ENCODE measurements around the gene KCNS3. TPM values are rescaled to one million over a fixed set of nuclear protein-coding genes. Genes with fewer than 3 reads are reported as not detected.

Gene KCNS3
- total RNA-seq, 1 experiment from 2014 or later = 1.7 TPM

DNA sequence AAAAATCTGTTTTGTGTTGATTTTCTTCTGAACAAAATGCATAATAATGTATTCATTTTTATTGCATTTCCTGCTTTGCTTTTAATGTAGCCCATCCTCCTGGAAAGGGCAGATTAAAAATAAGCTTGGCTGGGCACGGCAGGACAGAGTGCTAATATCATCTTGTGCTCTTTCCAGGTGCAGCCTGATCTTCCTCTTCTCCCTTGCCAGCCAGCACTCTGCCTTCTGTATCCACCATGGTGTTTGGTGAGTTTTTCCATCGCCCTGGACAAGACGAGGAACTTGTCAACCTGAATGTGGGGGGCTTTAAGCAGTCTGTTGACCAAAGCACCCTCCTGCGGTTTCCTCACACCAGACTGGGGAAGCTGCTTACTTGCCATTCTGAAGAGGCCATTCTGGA, 52.3 kb downstream of the KCNS3 start:
- Histone ChIP-seq H3K36me3 (ENCODE audit: control insufficient read depth, insufficient read depth, low read length) (no peaks in the 10 kb centered on the region), H3K4me1 (ENCODE audit: control insufficient read depth, insufficient read depth, low read length) (no peaks in the 10 kb centered on the region), H3K9me3 (ENCODE audit: control insufficient read depth, insufficient read depth, low read depth, low read length) (no peaks in the 10 kb centered on the region), H3K27me3 (ENCODE audit: control insufficient read depth, insufficient read depth, low read length) (no peaks in the 10 kb centered on the region), H3K27ac (ENCODE audit: low read length) (no peak overlapping the region), H3K4me3 (ENCODE audit: low read depth in 2 of 2, low read length in 2 of 2) (no peak overlapping the region)
- in situ Hi-C loops (cut with HindIII; ENCODE audit: low pct_unique_long_range_greater_than_20kb, low sequenced_read_pairs) = no loop called here
- CTCF ChIA-PET = no interaction called here
- DNase-seq (ENCODE audit: low read depth, low spot score) (no peak), ATAC-seq (no peak)
- intact Hi-C loops (cut with micrococcal nuclease; ENCODE audit: unreplicated experiment) = no loop called here
- TF ChIP-seq POLR2AphosphoS5 (IDR thresholded peaks at IDR 0.05; ENCODE audit: low read depth, low read length) = no peak
- no peak for TF ChIP-seq SIN3A (IDR thresholded peaks at IDR 0.05; ENCODE audit: borderline replicate concordance, insufficient read depth, low read depth, low read length)
- TF ChIP-seq, protein P1, sequence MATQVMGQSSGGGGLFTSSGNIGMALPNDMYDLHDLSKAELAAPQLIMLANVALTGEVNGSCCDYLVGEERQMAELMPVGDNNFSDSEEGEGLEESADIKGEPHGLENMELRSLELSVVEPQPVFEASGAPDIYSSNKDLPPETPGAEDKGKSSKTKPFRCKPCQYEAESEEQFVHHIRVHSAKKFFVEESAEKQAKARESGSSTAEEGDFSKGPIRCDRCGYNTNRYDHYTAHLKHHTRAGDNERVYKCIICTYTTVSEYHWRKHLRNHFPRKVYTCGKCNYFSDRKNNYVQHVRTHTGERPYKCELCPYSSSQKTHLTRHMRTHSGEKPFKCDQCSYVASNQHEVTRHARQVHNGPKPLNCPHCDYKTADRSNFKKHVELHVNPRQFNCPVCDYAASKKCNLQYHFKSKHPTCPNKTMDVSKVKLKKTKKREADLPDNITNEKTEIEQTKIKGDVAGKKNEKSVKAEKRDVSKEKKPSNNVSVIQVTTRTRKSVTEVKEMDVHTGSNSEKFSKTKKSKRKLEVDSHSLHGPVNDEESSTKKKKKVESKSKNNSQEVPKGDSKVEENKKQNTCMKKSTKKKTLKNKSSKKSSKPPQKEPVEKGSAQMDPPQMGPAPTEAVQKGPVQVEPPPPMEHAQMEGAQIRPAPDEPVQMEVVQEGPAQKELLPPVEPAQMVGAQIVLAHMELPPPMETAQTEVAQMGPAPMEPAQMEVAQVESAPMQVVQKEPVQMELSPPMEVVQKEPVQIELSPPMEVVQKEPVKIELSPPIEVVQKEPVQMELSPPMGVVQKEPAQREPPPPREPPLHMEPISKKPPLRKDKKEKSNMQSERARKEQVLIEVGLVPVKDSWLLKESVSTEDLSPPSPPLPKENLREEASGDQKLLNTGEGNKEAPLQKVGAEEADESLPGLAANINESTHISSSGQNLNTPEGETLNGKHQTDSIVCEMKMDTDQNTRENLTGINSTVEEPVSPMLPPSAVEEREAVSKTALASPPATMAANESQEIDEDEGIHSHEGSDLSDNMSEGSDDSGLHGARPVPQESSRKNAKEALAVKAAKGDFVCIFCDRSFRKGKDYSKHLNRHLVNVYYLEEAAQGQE (IDR thresholded peaks at IDR 0.05; ENCODE audit: insufficient read depth in 1 of 2, low read depth in 2 of 2, low read length in 1 of 2) = no peak
- POLR2A ChIA-PET = interaction anchor here (0.5 kb wide), 1 partner anchor 1594 kb away, joined by 3 read pairs; no protein-coding TSS in a partner anchor
- BruUV-seq (replicated peaks) = no TSS peak

DNA sequence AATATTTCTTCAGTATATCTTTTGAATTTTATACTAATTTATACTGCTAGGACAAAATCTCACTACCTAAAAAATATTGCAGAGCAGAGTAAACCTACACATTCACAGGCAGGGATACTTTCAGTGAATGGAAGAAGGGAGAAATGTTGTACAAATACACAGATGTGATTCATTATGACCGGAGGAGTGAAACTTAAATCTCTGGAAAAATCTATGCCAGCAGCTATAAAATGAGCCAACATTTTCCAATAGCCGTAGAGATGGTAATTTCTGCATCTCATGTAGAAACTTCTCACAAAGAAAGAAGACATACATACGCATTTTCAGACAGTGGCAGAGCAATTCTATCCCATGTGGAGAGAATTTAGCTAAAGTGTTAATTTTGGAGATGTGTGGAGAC, 54.8 kb downstream of the KCNS3 start:
- in situ Hi-C loops (cut with HindIII; ENCODE audit: low pct_unique_long_range_greater_than_20kb, low sequenced_read_pairs) (no loop called here), intact Hi-C loops (cut with micrococcal nuclease; ENCODE audit: unreplicated experiment) (no loop called here)
- Histone ChIP-seq H3K9me3 (ENCODE audit: control insufficient read depth, insufficient read depth, low read depth, low read length) (no peaks in the 10 kb centered on the region), H3K27me3 (ENCODE audit: control insufficient read depth, insufficient read depth, low read length) (no peaks in the 10 kb centered on the region), H3K4me1 (ENCODE audit: control insufficient read depth, insufficient read depth, low read length) (no peaks in the 10 kb centered on the region), H3K4me3 (ENCODE audit: low read depth in 2 of 2, low read length in 2 of 2) (no peak overlapping the region), H3K36me3 (ENCODE audit: control insufficient read depth, insufficient read depth, low read length) (no peaks in the 10 kb centered on the region), H3K27ac (ENCODE audit: low read length) (no peak overlapping the region)
- POLR2A ChIA-PET = no interaction called here
- DNase-seq (ENCODE audit: low read depth, low spot score) (no peak), ATAC-seq (no peak)
- TF ChIP-seq POLR2AphosphoS5 (IDR thresholded peaks at IDR 0.05; ENCODE audit: low read depth, low read length) (no peak), SIN3A (IDR thresholded peaks at IDR 0.05; ENCODE audit: borderline replicate concordance, insufficient read depth, low read depth, low read length) (no peak), TCF7L2 (IDR thresholded peaks at IDR 0.05; ENCODE audit: low read depth, low read length) (no peak)
- TF ChIP-seq, protein P2, sequence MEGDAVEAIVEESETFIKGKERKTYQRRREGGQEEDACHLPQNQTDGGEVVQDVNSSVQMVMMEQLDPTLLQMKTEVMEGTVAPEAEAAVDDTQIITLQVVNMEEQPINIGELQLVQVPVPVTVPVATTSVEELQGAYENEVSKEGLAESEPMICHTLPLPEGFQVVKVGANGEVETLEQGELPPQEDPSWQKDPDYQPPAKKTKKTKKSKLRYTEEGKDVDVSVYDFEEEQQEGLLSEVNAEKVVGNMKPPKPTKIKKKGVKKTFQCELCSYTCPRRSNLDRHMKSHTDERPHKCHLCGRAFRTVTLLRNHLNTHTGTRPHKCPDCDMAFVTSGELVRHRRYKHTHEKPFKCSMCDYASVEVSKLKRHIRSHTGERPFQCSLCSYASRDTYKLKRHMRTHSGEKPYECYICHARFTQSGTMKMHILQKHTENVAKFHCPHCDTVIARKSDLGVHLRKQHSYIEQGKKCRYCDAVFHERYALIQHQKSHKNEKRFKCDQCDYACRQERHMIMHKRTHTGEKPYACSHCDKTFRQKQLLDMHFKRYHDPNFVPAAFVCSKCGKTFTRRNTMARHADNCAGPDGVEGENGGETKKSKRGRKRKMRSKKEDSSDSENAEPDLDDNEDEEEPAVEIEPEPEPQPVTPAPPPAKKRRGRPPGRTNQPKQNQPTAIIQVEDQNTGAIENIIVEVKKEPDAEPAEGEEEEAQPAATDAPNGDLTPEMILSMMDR (IDR thresholded peaks at IDR 0.05) = no peak
- TF ChIP-seq, protein P1 (IDR thresholded peaks at IDR 0.05; ENCODE audit: insufficient read depth in 1 of 2, low read depth in 2 of 2, low read length in 1 of 2) = no peak
- CTCF ChIA-PET = no interaction called here
- BruUV-seq (replicated peaks) = no TSS peak

Data from Panc1 (cell line).